ENCODE results near the gene DTNBP1.

The DTNBP1 gene

DNA sequence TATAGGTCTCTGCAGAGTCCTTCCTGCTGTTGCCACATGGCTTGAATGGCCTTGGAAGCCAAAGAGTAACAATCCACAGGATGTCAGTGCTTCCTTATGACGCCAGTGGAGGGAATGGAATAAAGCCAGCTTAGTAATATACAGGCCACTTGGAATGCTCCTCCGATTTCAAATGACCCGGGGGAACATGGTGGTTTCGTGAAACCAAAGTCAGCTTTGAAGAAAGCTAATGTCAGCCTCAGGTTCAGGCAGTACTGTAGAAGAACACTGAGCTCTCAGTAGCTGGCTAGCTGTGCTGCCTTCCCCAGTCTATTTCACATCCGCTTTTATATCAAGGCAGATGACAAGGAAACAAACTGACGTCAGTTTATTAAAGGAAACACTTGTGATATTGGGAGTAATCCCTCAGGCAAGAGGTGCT lies 189.1 kb downstream of the DTNBP1 start:
- no peak for DNase-seq

DNA sequence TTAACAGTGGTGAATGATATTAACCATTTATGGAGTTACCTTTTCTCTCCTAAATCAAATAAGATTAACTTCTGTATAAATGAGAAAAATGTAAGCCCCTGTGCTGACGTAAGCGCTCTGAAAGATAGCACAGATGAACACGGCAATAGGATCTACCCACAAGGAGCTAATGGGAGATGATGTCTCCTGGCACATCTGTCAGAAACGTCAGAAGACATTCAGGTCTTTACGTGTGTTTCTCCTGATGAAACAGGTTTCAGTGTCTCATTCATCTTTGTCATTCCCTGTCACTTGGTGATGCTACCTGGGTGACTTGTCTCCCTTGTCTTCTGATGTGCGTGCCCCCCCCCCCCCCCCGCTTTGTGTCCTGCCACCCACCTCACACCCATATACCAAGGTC lies 189.7 kb downstream of the DTNBP1 start:
- DNase-seq = no peak
